H1 (cell line): ENCODE results near the gene HTR2A. TPM values are rescaled to one million over a fixed set of nuclear protein-coding genes. Genes with fewer than 3 reads are reported as not detected.

Experiments
- CTCF ChIA-PET: fragments of 300-600 bp; sonication (Branson Sonifier 250); formaldehyde crosslinking; loops from one replicate; lab custom pipeline; 2021; ENCODE audit not compliant: partially characterized antibody; lab: Charles Lee
- POLR2A ChIA-PET: fragments of 300-600 bp; sonication (Branson Sonifier 250); formaldehyde crosslinking; loops from one replicate; lab custom pipeline; 2021; ENCODE audit warnings: inconsistent platforms; ENCODE audit not compliant: partially characterized antibody; lab: Charles Lee
- DNase-seq, 2 experiments: peaks; one replicate each; pipeline versions ENCODE4 v3.0.0 to v3.0.0-alpha.2; 2010 to 2022; ENCODE audit warnings: low spot score in 2 of 2, low read depth in 1 of 2, mixed read lengths in 1 of 2
- FAIRE-seq: peaks from 2 replicates; lab custom pipeline; 2011; peaks lifted over from hg19 to GRCh38; lab: Jason Lieb, UNC
- H2AFZ ChIP-seq: 2 replicates; pipeline ENCODE4 v1.8.1; 2012; ENCODE audit warnings: low read length, inconsistent platforms
- H2AK5ac ChIP-seq: 2 replicates; pipeline ENCODE4 v1.6.1; 2013; ENCODE audit warnings: low read depth, low read length
- H2BK120ac ChIP-seq: replicated peaks from 2 replicates; pipeline ENCODE3; 2013; ENCODE audit warnings: low read depth, low read length, inconsistent platforms
- H2BK12ac ChIP-seq: 2 replicates; pipeline ENCODE4 v1.6.1; 2013; ENCODE audit warnings: low read depth, low read length
- H2BK15ac ChIP-seq: 2 replicates; pipeline ENCODE4 v1.6.1; 2013; ENCODE audit warnings: low read length
- H2BK20ac ChIP-seq: 2 replicates; pipeline ENCODE4 v1.6.1; 2013; ENCODE audit warnings: low read length
- H2BK5ac ChIP-seq: 2 replicates; pipeline ENCODE4 v1.6.1; 2013; ENCODE audit warnings: low read depth, low read length
- H3K14ac ChIP-seq: 2 replicates; pipeline ENCODE4 v1.6.1; 2013; ENCODE audit warnings: inconsistent platforms; ENCODE audit not compliant: insufficient read length
- H3K18ac ChIP-seq: 2 replicates; pipeline ENCODE4 v1.6.1; 2013; ENCODE audit warnings: low read length; ENCODE audit errors: extremely low read depth
- H3K23ac ChIP-seq: 2 replicates; pipeline ENCODE4 v1.6.1; 2013; ENCODE audit warnings: inconsistent platforms; ENCODE audit not compliant: insufficient read length
- H3K23me2 ChIP-seq: 2 replicates; pipeline ENCODE4 v1.6.1; 2013; ENCODE audit warnings: low read depth, low read length
- H3K27ac ChIP-seq: 2 replicates; pipeline ENCODE4 v1.6.1; 2011; ENCODE audit warnings: low read depth, low read length, inconsistent platforms
- H3K27me3 ChIP-seq, 4 experiments: replicated peaks in 1 of 4; 1 replicate in 1 of 4; 2 replicates in 3 of 4; pipeline versions ENCODE4 v1.6.1 to v1.8.1; 2011 to 2013; ENCODE audit warnings: low read length in 3 of 4, mild to moderate bottlenecking in 3 of 4, inconsistent platforms in 2 of 4, mixed read lengths in 2 of 4, moderate library complexity in 1 of 4; ENCODE audit not compliant: control insufficient read depth in 3 of 4, insufficient read depth in 3 of 4; ENCODE audit errors: extremely low read depth in 1 of 4
- H3K36me3 ChIP-seq, 4 experiments: 2 replicates each; pipeline versions ENCODE4 v1.6.1 to v1.8.1; 2011 to 2013; ENCODE audit warnings: mild to moderate bottlenecking in 4 of 4, low read length in 3 of 4, moderate library complexity in 2 of 4, control low read depth in 1 of 4, inconsistent platforms in 1 of 4; ENCODE audit not compliant: insufficient read depth in 4 of 4, control insufficient read depth in 2 of 4
- H3K4ac ChIP-seq: replicated peaks from 2 replicates; pipeline ENCODE3; 2013; ENCODE audit warnings: low read length, low read depth, mixed read lengths, inconsistent platforms; ENCODE audit not compliant: insufficient read length
- H3K4me1 ChIP-seq, 4 experiments: replicated peaks in 1 of 4; 1 replicate in 1 of 4; 2 replicates in 3 of 4; pipeline versions ENCODE4 v1.6.1 to v1.8.1; 2011 to 2013; ENCODE audit warnings: low read length in 3 of 4, inconsistent platforms in 2 of 4, mixed read lengths in 1 of 4; ENCODE audit not compliant: insufficient read depth in 4 of 4, control insufficient read depth in 3 of 4
- H3K4me2 ChIP-seq, 2 experiments: 2 replicates each; pipeline versions ENCODE4 v1.6.1 to v1.8.1; 2011 to 2013; ENCODE audit warnings: low read depth in 2 of 2, low read length in 2 of 2, control low read depth in 1 of 2, inconsistent platforms in 1 of 2, mild to moderate bottlenecking in 1 of 2; ENCODE audit not compliant: insufficient read depth in 1 of 2
- H3K4me3 ChIP-seq, 4 experiments: fragments of 200-600, 300-600 bp in 1 of 4; sonication (generic), shearing (Covaris generic), sonication (Bioruptor Twin) in 1 of 4; 2 replicates each; pipeline versions ENCODE4 v1.5.1 to v1.8.1; 2011 to 2016; ENCODE audit warnings: low read length in 4 of 4, low read depth in 3 of 4, control low read depth in 2 of 4, inconsistent platforms in 2 of 4, mild to moderate bottlenecking in 2 of 4, mixed read lengths in 1 of 4, moderate library complexity in 1 of 4; ENCODE audit not compliant: insufficient read depth in 2 of 4; ENCODE audit errors: extremely low read depth in 1 of 4
- H3K56ac ChIP-seq: replicated peaks from 2 replicates; pipeline ENCODE3; 2013; ENCODE audit warnings: low read depth, mild to moderate bottlenecking, mixed read lengths, low read length, inconsistent platforms; ENCODE audit not compliant: insufficient read length
- H3K79me1 ChIP-seq: 2 replicates; pipeline ENCODE4 v1.6.1; 2013; ENCODE audit warnings: low read depth, low read length, control low read depth
- H3K79me2 ChIP-seq, 2 experiments: 2 replicates each; pipeline versions ENCODE4 v1.6.1 to v1.8.1; 2012 to 2013; ENCODE audit warnings: low read length in 2 of 2, mild to moderate bottlenecking in 2 of 2, inconsistent platforms in 1 of 2; ENCODE audit not compliant: insufficient read depth in 2 of 2, control insufficient read depth in 1 of 2
- H3K9ac ChIP-seq, 4 experiments: replicated peaks in 1 of 4; 1 replicate in 1 of 4; 2 replicates in 3 of 4; pipeline versions ENCODE4 v1.6.1 to v1.8.1; 2011 to 2013; ENCODE audit warnings: low read depth in 3 of 4, low read length in 3 of 4, control low read depth in 2 of 4, mild to moderate bottlenecking in 2 of 4, moderate library complexity in 2 of 4, inconsistent platforms in 1 of 4; ENCODE audit errors: extremely low read depth in 1 of 4
- H3K9me3 ChIP-seq, 2 experiments: 2 replicates each; pipeline versions ENCODE4 v1.6.1 to v1.8.1; 2012 to 2013; ENCODE audit warnings: mild to moderate bottlenecking in 2 of 2, moderate library complexity in 2 of 2, control low read depth in 1 of 2, inconsistent platforms in 1 of 2, low read depth in 1 of 2, low read length in 1 of 2, mixed read lengths in 1 of 2; ENCODE audit not compliant: insufficient read depth in 2 of 2
- H4K20me1 ChIP-seq, 2 experiments: replicated peaks in 1 of 2; 2 replicates each; pipeline versions ENCODE3 to v1.8.1; 2011 to 2013; ENCODE audit warnings: inconsistent platforms in 2 of 2, low read length in 2 of 2, mild to moderate bottlenecking in 1 of 2; ENCODE audit not compliant: insufficient read depth in 2 of 2, control insufficient read depth in 1 of 2
- H4K5ac ChIP-seq: 2 replicates; pipeline ENCODE4 v1.6.1; 2013; ENCODE audit warnings: low read length, low read depth, mixed read lengths, inconsistent platforms; ENCODE audit not compliant: insufficient read length
- H4K8ac ChIP-seq: 2 replicates; pipeline ENCODE4 v1.8.0; 2013; ENCODE audit warnings: mild to moderate bottlenecking, moderate library complexity, low read length, inconsistent platforms; ENCODE audit not compliant: insufficient read depth; ENCODE audit errors: extremely low read depth
- H4K91ac ChIP-seq: replicated peaks from 2 replicates; pipeline ENCODE3; 2013; ENCODE audit warnings: low read length, mixed read lengths, inconsistent platforms; ENCODE audit not compliant: insufficient read length
- BCL11A ChIP-seq, 2 experiments: IDR thresholded peaks; one replicate each; pipeline ENCODE4 v1.6.1; 2011; ENCODE audit warnings: low read depth in 2 of 2, low read length in 2 of 2, mild to moderate bottlenecking in 2 of 2
- CEBPB ChIP-seq: IDR thresholded peaks from 2 replicates; pipeline ENCODE4 v1.6.1; 2012; ENCODE audit warnings: low read depth, low read length
- CHD2 ChIP-seq: IDR thresholded peaks from 2 replicates; pipeline ENCODE4 v1.6.1; 2012; ENCODE audit warnings: low read length, improper control_type of control experiment
- CTBP2 ChIP-seq: IDR thresholded peaks from 2 replicates; pipeline ENCODE4 v1.7.0; 2011; ENCODE audit warnings: borderline replicate concordance, mild to moderate bottlenecking, moderate library complexity, mixed read lengths, low read length; ENCODE audit not compliant: insufficient read depth, insufficient read length
- GABPA ChIP-seq: IDR thresholded peaks from 2 replicates; pipeline ENCODE4 v1.6.1; 2011; ENCODE audit warnings: mild to moderate bottlenecking, low read length, moderate library complexity, borderline replicate concordance; ENCODE audit not compliant: insufficient read depth
- HDAC2 ChIP-seq, 2 experiments: fragments of 300-600 bp in 1 of 2; sonication (generic) in 1 of 2; IDR thresholded peaks; 2 replicates each; pipeline ENCODE4 v1.6.1; 2011 to 2012; ENCODE audit warnings: low read depth in 2 of 2, low read length in 2 of 2, mild to moderate bottlenecking in 2 of 2, moderate library complexity in 2 of 2, borderline replicate concordance in 1 of 2, inconsistent platforms in 1 of 2
- PHF8 ChIP-seq: fragments of 200-600 bp; sonication (generic); conservative IDR thresholded peaks from 2 replicates; pipeline ENCODE4 v1.7.1; 2012; ENCODE audit warnings: low read depth, mild to moderate bottlenecking, inconsistent platforms, low read length, moderate library complexity
- POLR2AphosphoS5 ChIP-seq: IDR thresholded peaks from 2 replicates; pipeline ENCODE4 v1.6.1; 2011; ENCODE audit warnings: low read depth, low read length
- POU5F1 ChIP-seq: IDR thresholded peaks from 2 replicates; pipeline ENCODE4 v1.6.1; 2011; ENCODE audit warnings: low read depth, mild to moderate bottlenecking, low read length, moderate library complexity
- RBBP5 ChIP-seq: IDR thresholded peaks from 2 replicates; pipeline ENCODE4 v1.7.1; 2012; ENCODE audit warnings: low read depth, mild to moderate bottlenecking, inconsistent platforms, low read length, moderate library complexity, borderline replicate concordance
- RFX5 ChIP-seq: IDR thresholded peaks from 2 replicates; pipeline ENCODE4 v1.6.1; 2011; ENCODE audit warnings: low read depth, low read length, improper control_type of control experiment, borderline replicate concordance
- SIN3A ChIP-seq, 2 experiments: IDR thresholded peaks in 1 of 2; conservative IDR thresholded peaks in 1 of 2; 2 replicates each; pipeline ENCODE4 v1.6.1; 2011 to 2012; ENCODE audit warnings: low read length in 2 of 2, improper control_type of control experiment in 1 of 2, low read depth in 1 of 2, mild to moderate bottlenecking in 1 of 2
- SIRT6 ChIP-seq: IDR thresholded peaks from one replicate; pipeline ENCODE4 v1.7.1; 2012; ENCODE audit warnings: low read length, inconsistent platforms
- SRF ChIP-seq: IDR thresholded peaks from 2 replicates; pipeline ENCODE4 v1.6.1; 2011; ENCODE audit warnings: mild to moderate bottlenecking, low read depth, low read length, moderate library complexity
- ZNF274 ChIP-seq: IDR thresholded peaks from 2 replicates; pipeline ENCODE4 v1.7.0; 2012; ENCODE audit warnings: low read length, borderline replicate concordance; ENCODE audit errors: extremely low read depth
- WGBS, 2 experiments: shearing (Covaris generic) in 1 of 2; methylation state at CpG; one replicate each; pipeline versions ENCODE4 v1.1.6 to v1.1.7; 2013 to 2015; ENCODE audit warnings: low lambda C conversion rate in 2 of 2, mixed read lengths in 2 of 2, inconsistent platforms in 1 of 2, low coverage in 1 of 2, missing lambda C conversion rate in 1 of 2; ENCODE audit not compliant: insufficient replicate concordance in 2 of 2, insufficient coverage in 1 of 2, insufficient read length in 1 of 2; ENCODE audit errors: extremely low coverage in 1 of 2, missing lambda C conversion rate in 1 of 2; 5-methylcytosine and 5-hydroxymethylcytosine counted together
- polyA plus RNA-seq, 7 experiments: library from polyadenylated mRNA; depleted of rRNA in 3 of 7; stranded (reverse) in 5 of 7; unstranded in 2 of 7; fragments of >200 nt in 5 of 7; fragments of 200-250 nt in 2 of 7; gene quantifications; 1 replicate in 5 of 7; 2 replicates in 1 of 7; 4 replicates in 1 of 7; pipeline versions ENCODE4 v1.2.1 to v1.2.3, GENCODE V29; 2011 to 2013; ENCODE audit warnings: missing spikeins in 2 of 7, mixed read lengths in 2 of 7
- total RNA-seq: library from RNA; stranded (reverse); fragmentation: NEBNext Ultra II Directional; extraction: Animal tissue kit (Norgen Biotek cat#: 25700); gene quantifications from 2 replicates; pipeline ENCODE4 v1.2.1, GENCODE V29; 2021

Gene HTR2A
- total and polyA plus RNA-seq, 2 of the 8 experiments (the other 6 are each of a cell fraction or from before 2014, with no cell fraction given), result not detected

GRCh38 chr13:46871557-46871956 lies 25.3 kb downstream of the HTR2A start:
- no peak overlapping the region for H3K4ac ChIP-seq
- H3K18ac ChIP-seq, result no peak overlapping the region
- DNase-seq, result no peak
- no peak overlapping the region for H2BK15ac ChIP-seq
- no peaks in the 10 kb centered on the region for H3K79me1 ChIP-seq
- H2BK120ac ChIP-seq, result no peak overlapping the region
- no peaks in the 10 kb centered on the region for H3K79me2 ChIP-seq
- no peak overlapping the region for H2AFZ ChIP-seq
- H3K14ac ChIP-seq, result no peak overlapping the region
- H3K9me3 ChIP-seq, result no peaks in the 10 kb centered on the region
- no peaks in the 10 kb centered on the region for H4K20me1 ChIP-seq
- H3K56ac ChIP-seq, result no peak overlapping the region
- no peak overlapping the region for H4K91ac ChIP-seq
- H3K4me1 ChIP-seq, result no peaks in the 10 kb centered on the region
- no peaks in the 10 kb centered on the region for H3K27me3 ChIP-seq
- H3K4me3 ChIP-seq, result no peak overlapping the region
- no peak overlapping the region for H4K5ac ChIP-seq
- 98% methylated on average over 2 of the region's 2 CpGs; no CpG with 5 or more reads in 1 of the 2 experiments for WGBS, 2 experiments
- ChIA-PET CTCF (interaction anchor here (1.0 to 2.6 kb wide), 2 partner anchors 23 to 584 kb away, joined by 4 to 11 read pairs; no protein-coding TSS in a partner anchor), POLR2A (no interaction called here)
- no peak overlapping the region for H3K9ac ChIP-seq
- H2BK5ac ChIP-seq, result no peak overlapping the region
- no peaks in the 10 kb centered on the region for H3K36me3 ChIP-seq
- H2BK20ac ChIP-seq, result no peak overlapping the region
- H3K23me2 ChIP-seq, result no peaks in the 10 kb centered on the region
- no peak overlapping the region for H2AK5ac ChIP-seq
- no peak overlapping the region for H2BK12ac ChIP-seq
- no peak overlapping the region for H3K4me2 ChIP-seq
- no peak overlapping the region for H3K23ac ChIP-seq
- no peak overlapping the region for H3K27ac ChIP-seq
- H4K8ac ChIP-seq, result no peak overlapping the region
- no peak for FAIRE-seq
- TF ChIP-seq CHD2 (no peak), SRF (no peak), SIRT6 (no peak), POU5F1 (no peak), PHF8 (no peak), GABPA (no peak), BCL11A (IDR thresholded peaks at IDR 0.05; ENCODE audit: low read depth in 2 of 2, low read length in 2 of 2) (no peak), RBBP5 (no peak), ZNF274 (no peak), RFX5 (no peak), CTBP2 (no peak), CEBPB (no peak), POLR2AphosphoS5 (no peak), SIN3A (conservative IDR thresholded peaks at IDR 0.05 in 1 of 2, IDR thresholded peaks at IDR 0.05 in 1 of 2; ENCODE audit: low read depth in 1 of 2, low read length in 2 of 2) (no peak), HDAC2 (IDR thresholded peaks at IDR 0.05; ENCODE audit: borderline replicate concordance in 1 of 2, low read depth in 2 of 2, low read length in 2 of 2) (no peak)
